ENCODE data around the gene OSBPL8. TPM values are rescaled to one million over a fixed set of nuclear protein-coding genes. Genes with fewer than 3 reads are reported as not detected.
"Not testable (repeated sequence)": the region's sequence is repeated elsewhere in the genome, so short reads cannot be mapped to it uniquely, and the experiment has no call there.

The OSBPL8 gene
- total RNA-seq, 4 donors from 2014 or later, result 65.8 to 73.5 (median 66.7) TPM

GRCh38 chr12:76501390-76501789 lies 58.2 kb downstream of the OSBPL8 start:
- Histone ChIP-seq H3K4me1 (no peaks in the 10 kb centered on the region), H3K36me3 (no peaks in the 10 kb centered on the region), H3K4me3 (no peak overlapping the region), H3K9me3 (no peaks in the 10 kb centered on the region), H3K27ac (no peak overlapping the region), H3K27me3 (no peaks in the 10 kb centered on the region)
- no peak for TF ChIP-seq POLR2A (IDR thresholded peaks at IDR 0.05)
- TF ChIP-seq, protein P1, sequence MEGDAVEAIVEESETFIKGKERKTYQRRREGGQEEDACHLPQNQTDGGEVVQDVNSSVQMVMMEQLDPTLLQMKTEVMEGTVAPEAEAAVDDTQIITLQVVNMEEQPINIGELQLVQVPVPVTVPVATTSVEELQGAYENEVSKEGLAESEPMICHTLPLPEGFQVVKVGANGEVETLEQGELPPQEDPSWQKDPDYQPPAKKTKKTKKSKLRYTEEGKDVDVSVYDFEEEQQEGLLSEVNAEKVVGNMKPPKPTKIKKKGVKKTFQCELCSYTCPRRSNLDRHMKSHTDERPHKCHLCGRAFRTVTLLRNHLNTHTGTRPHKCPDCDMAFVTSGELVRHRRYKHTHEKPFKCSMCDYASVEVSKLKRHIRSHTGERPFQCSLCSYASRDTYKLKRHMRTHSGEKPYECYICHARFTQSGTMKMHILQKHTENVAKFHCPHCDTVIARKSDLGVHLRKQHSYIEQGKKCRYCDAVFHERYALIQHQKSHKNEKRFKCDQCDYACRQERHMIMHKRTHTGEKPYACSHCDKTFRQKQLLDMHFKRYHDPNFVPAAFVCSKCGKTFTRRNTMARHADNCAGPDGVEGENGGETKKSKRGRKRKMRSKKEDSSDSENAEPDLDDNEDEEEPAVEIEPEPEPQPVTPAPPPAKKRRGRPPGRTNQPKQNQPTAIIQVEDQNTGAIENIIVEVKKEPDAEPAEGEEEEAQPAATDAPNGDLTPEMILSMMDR (IDR thresholded peaks at IDR 0.05), result no peak
- no peak for TF ChIP-seq EP300 (IDR thresholded peaks at IDR 0.05)
- TF ChIP-seq POLR2AphosphoS5 (IDR thresholded peaks at IDR 0.05), result no peak
- 100% methylated on average over 2 of the region's 2 CpGs; no CpG with 5 or more reads in 1 of the 2 donors for WGBS, 2 donors (ENCODE audit: low coverage in 1 of 2)
- no peak for ATAC-seq

GRCh38 chr12:76499136-76499535 lies 60.4 kb downstream of the OSBPL8 start:
- not testable (repeated sequence) for H3K36me3 ChIP-seq, H3K27me3 ChIP-seq, ATAC-seq, H3K4me1 ChIP-seq, H3K4me3 ChIP-seq, H3K27ac ChIP-seq, H3K9me3 ChIP-seq
- 90 to 98% methylated on average over 3 to 4 of the region's 4 CpGs for WGBS, 2 donors (ENCODE audit: low coverage in 1 of 2)

DNA sequence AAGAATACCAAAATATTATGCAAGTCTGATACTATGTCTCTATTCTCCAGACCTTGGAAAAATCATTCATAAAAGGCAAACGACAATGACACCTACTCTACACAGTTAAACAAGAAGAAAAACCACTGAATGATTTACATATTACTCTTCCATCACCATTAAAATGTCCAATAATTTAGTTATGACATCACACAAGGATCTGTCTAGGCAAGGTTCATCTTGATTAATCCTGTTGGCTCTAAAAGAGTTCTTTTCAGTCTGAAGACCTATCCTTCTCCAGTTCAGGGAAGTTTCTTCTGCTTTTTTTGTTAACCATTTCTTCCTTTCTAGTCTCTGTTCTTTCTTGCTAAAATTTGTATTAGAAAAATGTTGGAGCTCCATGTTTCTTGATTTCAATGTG lies 64.0 kb downstream of the OSBPL8 start:
- TF ChIP-seq, protein P1 (IDR thresholded peaks at IDR 0.05), result no peak
- WGBS, 2 donors (ENCODE audit: low coverage in 1 of 2), result 70 to 80% methylated on average over 1 of the region's 1 CpG

GRCh38 chr12:76491292-76491691 lies 68.3 kb downstream of the OSBPL8 start:
- Histone ChIP-seq H3K27me3 (no peaks in the 10 kb centered on the region), H3K4me3 (no peak overlapping the region), H3K36me3 (peaks cover 0 to 23% of the 10 kb centered on the region in 2 donors), H3K27ac (no peak overlapping the region), H3K9me3 (peaks cover 0 to 23% (median 0%) of the 10 kb centered on the region in 3 donors), H3K4me1 (no peaks in the 10 kb centered on the region)
- ATAC-seq, result no peak
- TF ChIP-seq POLR2AphosphoS5 (IDR thresholded peaks at IDR 0.05) (no peak), EP300 (IDR thresholded peaks at IDR 0.05) (no peak), POLR2A (IDR thresholded peaks at IDR 0.05) (no peak)
- TF ChIP-seq, protein P1 (IDR thresholded peaks at IDR 0.05), result no peak
- WGBS, 2 donors (ENCODE audit: low coverage in 1 of 2), result 100% methylated on average over 1 of the region's 1 CpG

More for the DNA sequence above, 64.0 kb downstream of the OSBPL8 start:
- ATAC-seq, result no peak
- no peak overlapping the region for H3K4me3 ChIP-seq
- H3K27me3 ChIP-seq, result no peaks in the 10 kb centered on the region
- peaks cover 0 to 20% (median 0%) of the 10 kb centered on the region in 3 donors for H3K9me3 ChIP-seq
- H3K4me1 ChIP-seq, result no peaks in the 10 kb centered on the region
- H3K36me3 ChIP-seq, result peaks cover 0 to 5% of the 10 kb centered on the region in 2 donors
- no peak overlapping the region for H3K27ac ChIP-seq

DNA sequence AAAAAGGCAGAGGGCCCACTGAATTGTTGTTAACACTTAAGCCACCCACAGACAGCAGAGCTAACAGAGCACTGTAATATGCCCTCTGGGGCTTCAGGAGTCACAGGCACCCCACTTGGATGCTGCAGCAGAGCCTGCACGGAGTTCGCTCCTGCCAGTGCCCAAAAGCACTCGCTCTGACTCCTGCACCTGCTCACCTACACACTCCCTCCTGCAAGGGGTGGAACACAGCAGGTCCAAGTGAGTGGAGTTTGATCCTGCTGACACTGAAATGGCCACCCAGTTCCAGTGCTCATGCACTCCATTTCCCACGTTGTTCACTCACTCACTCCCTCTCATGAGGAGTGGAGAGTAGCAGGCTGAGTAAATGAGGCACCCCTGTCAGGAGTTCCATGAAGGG lies 68.8 kb downstream of the OSBPL8 start:
- no peak overlapping the region for H3K27ac ChIP-seq
- H3K4me1 ChIP-seq, result no peaks in the 10 kb centered on the region
- no peak overlapping the region for H3K4me3 ChIP-seq
- 88% methylated on average over 4 of the region's 4 CpGs; no CpG with 5 or more reads in 1 of the 2 donors for WGBS, 2 donors (ENCODE audit: low coverage in 1 of 2)
- H3K36me3 ChIP-seq, result peaks cover 0 to 23% of the 10 kb centered on the region in 2 donors
- no peaks in the 10 kb centered on the region for H3K27me3 ChIP-seq
- TF ChIP-seq, protein P1 (IDR thresholded peaks at IDR 0.05), result no peak
- H3K9me3 ChIP-seq, result peaks cover 0 to 23% (median 0%) of the 10 kb centered on the region in 3 donors
- no peak for ATAC-seq
